ENCODE measurements around the gene EVC2. TPM values are rescaled to one million over a fixed set of nuclear protein-coding genes. Genes with fewer than 3 reads are reported as not detected.

The EVC2 gene
- total and polyA plus RNA-seq, 10 of the 15 experiments (the other 5 are each of a cell fraction or from before 2014, with no cell fraction given), result 0.34 to 10.4 (median 5.6) TPM

DNA sequence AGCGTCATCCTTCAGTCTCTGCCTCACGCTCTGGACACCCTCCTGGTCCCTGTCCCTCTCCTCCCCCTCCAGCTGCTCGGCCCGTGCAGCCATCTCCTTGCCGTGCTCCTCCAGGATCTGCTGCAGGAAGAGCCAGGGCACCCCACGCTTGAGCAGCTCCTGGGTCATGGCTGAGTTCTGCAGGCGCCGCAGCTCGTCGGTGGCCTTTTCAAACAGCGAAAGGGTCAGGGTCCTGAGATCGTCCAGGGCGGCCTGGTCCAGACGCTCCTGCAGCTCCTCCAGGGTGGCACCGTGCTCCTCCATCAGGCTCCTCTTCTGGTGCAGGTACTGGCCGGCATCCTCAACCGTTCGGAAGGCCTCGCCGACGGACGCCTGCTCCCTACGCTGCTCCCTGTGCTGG is 85.8 kb downstream of the EVC2 start (continued):
- TF ChIP-seq, protein P1, sequence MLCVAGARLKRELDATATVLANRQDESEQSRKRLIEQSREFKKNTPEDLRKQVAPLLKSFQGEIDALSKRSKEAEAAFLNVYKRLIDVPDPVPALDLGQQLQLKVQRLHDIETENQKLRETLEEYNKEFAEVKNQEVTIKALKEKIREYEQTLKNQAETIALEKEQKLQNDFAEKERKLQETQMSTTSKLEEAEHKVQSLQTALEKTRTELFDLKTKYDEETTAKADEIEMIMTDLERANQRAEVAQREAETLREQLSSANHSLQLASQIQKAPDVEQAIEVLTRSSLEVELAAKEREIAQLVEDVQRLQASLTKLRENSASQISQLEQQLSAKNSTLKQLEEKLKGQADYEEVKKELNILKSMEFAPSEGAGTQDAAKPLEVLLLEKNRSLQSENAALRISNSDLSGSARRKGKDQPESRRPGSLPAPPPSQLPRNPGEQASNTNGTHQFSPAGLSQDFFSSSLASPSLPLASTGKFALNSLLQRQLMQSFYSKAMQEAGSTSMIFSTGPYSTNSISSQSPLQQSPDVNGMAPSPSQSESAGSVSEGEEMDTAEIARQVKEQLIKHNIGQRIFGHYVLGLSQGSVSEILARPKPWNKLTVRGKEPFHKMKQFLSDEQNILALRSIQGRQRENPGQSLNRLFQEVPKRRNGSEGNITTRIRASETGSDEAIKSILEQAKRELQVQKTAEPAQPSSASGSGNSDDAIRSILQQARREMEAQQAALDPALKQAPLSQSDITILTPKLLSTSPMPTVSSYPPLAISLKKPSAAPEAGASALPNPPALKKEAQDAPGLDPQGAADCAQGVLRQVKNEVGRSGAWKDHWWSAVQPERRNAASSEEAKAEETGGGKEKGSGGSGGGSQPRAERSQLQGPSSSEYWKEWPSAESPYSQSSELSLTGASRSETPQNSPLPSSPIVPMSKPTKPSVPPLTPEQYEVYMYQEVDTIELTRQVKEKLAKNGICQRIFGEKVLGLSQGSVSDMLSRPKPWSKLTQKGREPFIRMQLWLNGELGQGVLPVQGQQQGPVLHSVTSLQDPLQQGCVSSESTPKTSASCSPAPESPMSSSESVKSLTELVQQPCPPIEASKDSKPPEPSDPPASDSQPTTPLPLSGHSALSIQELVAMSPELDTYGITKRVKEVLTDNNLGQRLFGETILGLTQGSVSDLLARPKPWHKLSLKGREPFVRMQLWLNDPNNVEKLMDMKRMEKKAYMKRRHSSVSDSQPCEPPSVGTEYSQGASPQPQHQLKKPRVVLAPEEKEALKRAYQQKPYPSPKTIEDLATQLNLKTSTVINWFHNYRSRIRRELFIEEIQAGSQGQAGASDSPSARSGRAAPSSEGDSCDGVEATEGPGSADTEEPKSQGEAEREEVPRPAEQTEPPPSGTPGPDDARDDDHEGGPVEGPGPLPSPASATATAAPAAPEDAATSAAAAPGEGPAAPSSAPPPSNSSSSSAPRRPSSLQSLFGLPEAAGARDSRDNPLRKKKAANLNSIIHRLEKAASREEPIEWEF (IDR thresholded peaks at IDR 0.05; ENCODE audit: insufficient replicate concordance, low read depth, low read length), result no peak

GRCh38 chr4:5619913-5620625 is 88.3 kb downstream of the EVC2 start:
- H3K79me2 ChIP-seq (ENCODE audit: control insufficient read depth, insufficient read depth, low read length), result no peaks in the 10 kb centered on the region
- ChIA-PET POLR2A (no interaction called here), CTCF (no interaction called here), RAD21 (ENCODE audit: unreplicated experiment) (no interaction called here), SMC1A (ENCODE audit: uncharacterized antibody, unreplicated experiment) (no interaction called here)
- ATAC-seq (no peak), DNase-seq (ENCODE audit: low read depth, low spot score) (no peak), FAIRE-seq (no peak)
- H3K9me3 ChIP-seq (replicated peaks; ENCODE audit: control insufficient read depth, insufficient read depth, low read length), result no peaks in the 10 kb centered on the region
- H3K27me3 ChIP-seq (replicated peaks in 1 of 2; ENCODE audit: control insufficient read depth in 2 of 2, insufficient read depth in 2 of 2, low read length in 1 of 2), result no peaks in the 10 kb centered on the region
- 33% methylated on average over 14 of the region's 14 CpGs for WGBS (ENCODE audit: insufficient coverage, insufficient replicate concordance, low lambda C conversion rate, missing lambda C conversion rate)
- H3K36me3 ChIP-seq (ENCODE audit: control insufficient read depth in 2 of 2, insufficient read depth in 2 of 2, low read length in 1 of 2), result no peaks in the 10 kb centered on the region; a peak in 2 of 4 replicates
- intact Hi-C loops (cut with micrococcal nuclease; ENCODE audit: unreplicated experiment), result no loop called here
- no TSS peak for BruUV-seq (replicated peaks)
- H3K27ac ChIP-seq (ENCODE audit: control insufficient read depth, insufficient read depth), result no peak overlapping the region
- no peaks in the 10 kb centered on the region for H3K4me1 ChIP-seq (ENCODE audit: control insufficient read depth, insufficient read depth, low read length)
- in situ Hi-C loops (cut with MboI), result no loop called here
- no peak overlapping the region for H2AFZ ChIP-seq (ENCODE audit: control insufficient read depth, low read depth, low read length)
- no peaks in the 10 kb centered on the region for H4K20me1 ChIP-seq (ENCODE audit: control insufficient read depth, insufficient read depth)
- no peak overlapping the region for H3K9ac ChIP-seq (ENCODE audit: control insufficient read depth, insufficient read depth, low read length)
- H3K4me3 ChIP-seq, result no peak overlapping the region
- H3K4me2 ChIP-seq (ENCODE audit: control insufficient read depth, insufficient read depth), result no peak overlapping the region
- TF ChIP-seq IRF4 (IDR thresholded peaks at IDR 0.05; ENCODE audit: low read depth, low read length) (no peak), STAT1 (conservative IDR thresholded peaks at IDR 0.05) (no peak), NFYA (IDR thresholded peaks at IDR 0.05; ENCODE audit: borderline replicate concordance, low read depth, low read length) (no peak), POLR2A (IDR thresholded peaks at IDR 0.05; ENCODE audit: low read depth, low read length) (no peak), CHD4 (IDR thresholded peaks at IDR 0.05) (no peak), BCL11A (IDR thresholded peaks at IDR 0.05; ENCODE audit: low read depth, low read length) (no peak), RUNX3 (IDR thresholded peaks at IDR 0.05; ENCODE audit: low read length) (no peak), ZNF622 (IDR thresholded peaks at IDR 0.05) (no peak), BACH1 (IDR thresholded peaks at IDR 0.05; ENCODE audit: borderline replicate concordance) (no peak), RCOR1 (conservative IDR thresholded peaks at IDR 0.05; ENCODE audit: low read depth, low read length) (no peak)
- TF ChIP-seq, protein P2, sequence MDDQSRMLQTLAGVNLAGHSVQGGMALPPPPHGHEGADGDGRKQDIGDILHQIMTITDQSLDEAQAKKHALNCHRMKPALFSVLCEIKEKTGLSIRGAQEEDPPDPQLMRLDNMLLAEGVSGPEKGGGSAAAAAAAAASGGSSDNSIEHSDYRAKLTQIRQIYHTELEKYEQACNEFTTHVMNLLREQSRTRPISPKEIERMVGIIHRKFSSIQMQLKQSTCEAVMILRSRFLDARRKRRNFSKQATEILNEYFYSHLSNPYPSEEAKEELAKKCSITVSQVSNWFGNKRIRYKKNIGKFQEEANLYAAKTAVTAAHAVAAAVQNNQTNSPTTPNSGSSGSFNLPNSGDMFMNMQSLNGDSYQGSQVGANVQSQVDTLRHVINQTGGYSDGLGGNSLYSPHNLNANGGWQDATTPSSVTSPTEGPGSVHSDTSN (IDR thresholded peaks at IDR 0.05; ENCODE audit: insufficient replicate concordance, low read depth, low read length), result no peak
- TF ChIP-seq, protein P3, sequence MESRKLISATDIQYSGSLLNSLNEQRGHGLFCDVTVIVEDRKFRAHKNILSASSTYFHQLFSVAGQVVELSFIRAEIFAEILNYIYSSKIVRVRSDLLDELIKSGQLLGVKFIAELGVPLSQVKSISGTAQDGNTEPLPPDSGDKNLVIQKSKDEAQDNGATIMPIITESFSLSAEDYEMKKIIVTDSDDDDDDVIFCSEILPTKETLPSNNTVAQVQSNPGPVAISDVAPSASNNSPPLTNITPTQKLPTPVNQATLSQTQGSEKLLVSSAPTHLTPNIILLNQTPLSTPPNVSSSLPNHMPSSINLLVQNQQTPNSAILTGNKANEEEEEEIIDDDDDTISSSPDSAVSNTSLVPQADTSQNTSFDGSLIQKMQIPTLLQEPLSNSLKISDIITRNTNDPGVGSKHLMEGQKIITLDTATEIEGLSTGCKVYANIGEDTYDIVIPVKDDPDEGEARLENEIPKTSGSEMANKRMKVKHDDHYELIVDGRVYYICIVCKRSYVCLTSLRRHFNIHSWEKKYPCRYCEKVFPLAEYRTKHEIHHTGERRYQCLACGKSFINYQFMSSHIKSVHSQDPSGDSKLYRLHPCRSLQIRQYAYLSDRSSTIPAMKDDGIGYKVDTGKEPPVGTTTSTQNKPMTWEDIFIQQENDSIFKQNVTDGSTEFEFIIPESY (IDR thresholded peaks at IDR 0.05), result no peak

Data from GM12878 (cell line).